Tibial artery (tissue), 4 donors: ENCODE data around the gene MAGI2.
"Not testable (repeated sequence)": the region's sequence is repeated elsewhere in the genome, so short reads cannot be mapped to it uniquely, and the experiment has no call there.

ENCODE experiments used
- DNase-seq, 2 donors: peaks; one replicate each; pipeline ENCODE4 v3.0.0-alpha.2; 2019
- H3K27ac ChIP-seq, 2 donors: fragments of 200-600 bp; sonication (generic) in 1 of 2; 1 replicate in 1 of 2; 2 replicates in 1 of 2; pipeline ENCODE4 v1.5.1; 2018 to 2019; ENCODE audit warnings: mild to moderate bottlenecking in 1 of 2
- H3K27me3 ChIP-seq, 2 donors: fragments of 200-600 bp; sonication (generic) in 1 of 2; one replicate each; pipeline versions ENCODE4 v1.5.1 to v1.6.0; 2016 to 2019
- H3K36me3 ChIP-seq, 3 donors: fragments of 200-600 bp; sonication (generic) in 2 of 3; one replicate each; pipeline ENCODE4 v1.5.1; 2016 to 2019; ENCODE audit warnings: mild to moderate bottlenecking in 2 of 3
- H3K4me1 ChIP-seq, 4 donors: fragments of 200-600 bp; sonication (generic) in 2 of 4; 1 replicate in 3 of 4; 2 replicates in 1 of 4; pipeline ENCODE4 v1.5.1; 2016 to 2019
- H3K4me3 ChIP-seq, 2 donors: fragments of 200-600 bp; sonication (generic) in 1 of 2; 1 replicate in 1 of 2; 2 replicates in 1 of 2; pipeline ENCODE4 v1.5.1; 2018 to 2019; ENCODE audit warnings: mild to moderate bottlenecking in 2 of 2
- H3K9me3 ChIP-seq, 3 donors: fragments of 200-600 bp; sonication (generic) in 1 of 3; one replicate each; pipeline ENCODE4 v1.5.1; 2016 to 2019
- CTCF ChIP-seq, 2 experiments: fragments of 200-600 bp in 1 of 2; fragments of 450-650 bp in 1 of 2; IDR thresholded peaks; one replicate each; pipeline ENCODE4 v1.5.1; 2017 to 2019; ENCODE audit warnings: antibody characterized with exemption in 2 of 2, mild to moderate bottlenecking in 1 of 2, moderate library complexity in 1 of 2
- intact Hi-C: fragments of 100-400 bp; cut with DNase I; formaldehyde crosslinking; loops from one replicate; pipeline ENCODE4 v1.15.0; 2023; ENCODE audit warnings: low total_unique reads

Gene MAGI2

GRCh38 chr7:78006063-78006755 is 1447.3 kb downstream of the MAGI2 start:
- no peak for DNase-seq
- intact Hi-C loops = no loop called here
- Histone ChIP-seq H3K4me1 (peaks cover 0 to 11% (median 3%) of the 10 kb centered on the region in 4 donors), H3K9me3 (no peaks in the 10 kb centered on the region), H3K4me3 (no peak overlapping the region), H3K27me3 (no peaks in the 10 kb centered on the region), H3K27ac (no peak overlapping the region), H3K36me3 (no peaks in the 10 kb centered on the region)
- TF ChIP-seq CTCF (IDR thresholded peaks at IDR 0.05) = no peak

GRCh38 chr7:78002715-78003114 is 1450.8 kb downstream of the MAGI2 start:
- no peaks in the 10 kb centered on the region for H3K9me3 ChIP-seq
- intact Hi-C loops = no loop called here
- H3K27me3 ChIP-seq = no peaks in the 10 kb centered on the region
- no peak overlapping the region for H3K4me3 ChIP-seq
- H3K36me3 ChIP-seq = no peaks in the 10 kb centered on the region
- DNase-seq = no peak
- peaks cover 0 to 11% (median 3%) of the 10 kb centered on the region in 4 donors for H3K4me1 ChIP-seq
- TF ChIP-seq CTCF (IDR thresholded peaks at IDR 0.05) = no peak
- H3K27ac ChIP-seq = no peak overlapping the region

DNA sequence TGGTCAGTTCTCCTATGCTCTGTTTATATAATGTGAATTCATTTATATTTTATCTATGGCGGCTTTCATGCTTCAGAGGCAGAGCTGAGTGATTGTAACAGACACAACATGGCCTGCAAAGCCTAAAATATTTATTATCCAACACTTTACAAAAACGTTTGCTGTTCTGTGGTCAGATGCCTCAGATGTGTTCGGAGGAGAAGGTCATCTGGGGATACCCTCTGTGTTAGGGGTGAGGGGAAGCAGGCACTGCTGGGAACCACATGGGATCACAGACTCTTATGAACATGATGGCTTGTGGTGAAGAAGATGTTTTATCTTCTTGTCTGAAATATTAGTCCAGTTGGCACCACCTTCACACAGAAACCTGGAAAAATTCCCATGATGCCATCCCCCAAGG is 1451.4 kb downstream of the MAGI2 start:
- Histone ChIP-seq H3K27ac (no peak overlapping the region), H3K36me3 (no peaks in the 10 kb centered on the region), H3K4me1 (peaks cover 0 to 11% (median 3%) of the 10 kb centered on the region in 4 donors), H3K4me3 (no peak overlapping the region), H3K9me3 (no peaks in the 10 kb centered on the region), H3K27me3 (no peaks in the 10 kb centered on the region)
- TF ChIP-seq CTCF (IDR thresholded peaks at IDR 0.05) = no peak
- DNase-seq = no peak
- intact Hi-C loops = no loop called here

GRCh38 chr7:77999168-77999567 is 1454.3 kb downstream of the MAGI2 start:
- H3K4me1 ChIP-seq, H3K4me3 ChIP-seq, H3K9me3 ChIP-seq, DNase-seq, H3K36me3 ChIP-seq, intact Hi-C loops, H3K27me3 ChIP-seq, H3K27ac ChIP-seq: not testable (repeated sequence)

GRCh38 chr7:77995717-77996116 is 1457.8 kb downstream of the MAGI2 start:
- Histone ChIP-seq H3K27me3 (no peaks in the 10 kb centered on the region), H3K4me3 (no peak overlapping the region), H3K4me1 (no peaks in the 10 kb centered on the region), H3K36me3 (no peaks in the 10 kb centered on the region), H3K9me3 (no peaks in the 10 kb centered on the region), H3K27ac (no peak overlapping the region)
- intact Hi-C loops = no loop called here
- DNase-seq = no peak
- no peak for TF ChIP-seq CTCF (IDR thresholded peaks at IDR 0.05)

DNA sequence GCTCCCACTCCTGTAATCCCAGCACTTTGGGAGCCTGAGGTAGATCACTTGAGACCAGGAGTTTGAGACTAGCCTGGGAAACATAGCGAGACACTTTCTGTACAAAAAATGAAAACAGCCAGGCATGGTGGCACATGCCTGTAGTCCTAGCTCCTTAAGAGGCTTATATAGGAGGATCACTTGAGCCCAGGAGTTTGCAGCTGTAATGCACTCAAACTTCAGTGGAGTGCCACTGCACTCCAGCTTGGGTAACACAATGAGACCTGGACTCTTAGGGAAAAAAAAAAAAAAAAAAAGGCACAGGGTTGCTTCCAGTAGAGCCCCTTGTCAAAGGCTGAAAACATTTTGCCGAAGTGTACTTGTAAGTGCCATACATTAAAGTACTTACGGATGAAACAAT is 1459.6 kb downstream of the MAGI2 start:
- H3K9me3 ChIP-seq = no peaks in the 10 kb centered on the region
- no peaks in the 10 kb centered on the region for H3K36me3 ChIP-seq
- H3K4me3 ChIP-seq = no peak overlapping the region
- H3K4me1 ChIP-seq = no peaks in the 10 kb centered on the region
- no peak for TF ChIP-seq CTCF (IDR thresholded peaks at IDR 0.05)
- H3K27me3 ChIP-seq = no peaks in the 10 kb centered on the region
- DNase-seq = no peak
- H3K27ac ChIP-seq = no peak overlapping the region
- intact Hi-C loops = no loop called here
